ENCODE results near the gene CRYBG1.

Gene CRYBG1

DNA sequence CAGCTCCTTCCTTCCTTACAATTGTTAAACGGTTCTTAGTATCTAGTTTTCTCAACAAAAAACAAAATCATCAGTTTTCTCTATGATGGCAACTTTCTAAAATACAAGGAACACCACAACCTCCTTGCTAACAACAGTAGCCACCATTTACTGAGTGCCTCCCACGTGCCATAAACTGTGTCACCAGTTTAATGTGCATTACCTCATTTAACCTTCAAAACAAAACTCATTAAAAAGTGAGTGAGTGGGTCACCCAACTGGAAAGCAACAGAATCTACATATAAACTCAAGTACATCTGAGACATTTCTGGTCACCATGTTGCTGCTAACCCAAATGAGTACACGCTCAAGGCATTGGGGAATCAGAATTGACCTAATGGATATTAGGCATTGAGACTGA, 257.8 kb downstream of the CRYBG1 start:
- 90 to 93% methylated on average over 3 of the region's 3 CpGs for WGBS, 2 experiments
- H3K27me3 ChIP-seq (ENCODE audit: control insufficient read depth, insufficient read depth, low read length, poor library complexity, severe bottlenecking) = no peaks in the 10 kb centered on the region

DNA sequence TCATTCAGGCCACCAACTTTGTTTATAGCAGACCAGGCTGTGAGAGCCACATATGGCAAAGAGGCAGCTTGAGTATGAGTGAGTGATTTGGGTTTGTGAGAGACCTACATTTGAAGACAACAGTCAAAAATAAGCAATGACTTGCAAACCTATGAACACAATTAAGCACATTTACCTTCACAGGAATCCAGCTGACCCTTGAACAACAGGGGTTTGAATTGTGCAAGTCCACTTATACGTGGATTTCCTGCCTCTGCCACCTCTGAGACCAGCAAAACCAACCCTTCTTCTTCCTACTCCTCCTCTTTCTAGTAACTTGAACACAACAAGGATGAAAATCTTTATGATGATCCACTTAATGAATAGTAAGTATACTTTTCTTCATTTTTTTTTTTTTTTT, 258.7 kb downstream of the CRYBG1 start:
- Histone ChIP-seq H3K27me3 (ENCODE audit: control insufficient read depth, insufficient read depth, low read length, poor library complexity, severe bottlenecking) (no peaks in the 10 kb centered on the region), H3K4me3 (ENCODE audit: insufficient read depth, low read depth, low read length) (no peak overlapping the region), H3K27ac (ENCODE audit: insufficient read depth, low read depth, low read length, poor library complexity, severe bottlenecking) (no peak overlapping the region), H3K36me3 (ENCODE audit: control insufficient read depth, insufficient read depth, low read length) (peaks cover 11% of the 10 kb centered on the region), H3K9me3 (ENCODE audit: control insufficient read depth, low read length) (no peaks in the 10 kb centered on the region), H3K4me1 (ENCODE audit: control insufficient read depth, insufficient read depth, low read length) (no peaks in the 10 kb centered on the region)
- 97 to 100% methylated on average over 1 of the region's 1 CpG for WGBS, 2 experiments

More for the DNA sequence above, 257.8 kb downstream of the CRYBG1 start:
- no peak overlapping the region for H3K27ac ChIP-seq (ENCODE audit: insufficient read depth, low read depth, low read length, poor library complexity, severe bottlenecking)
- H3K9me3 ChIP-seq (ENCODE audit: control insufficient read depth, low read length) = no peaks in the 10 kb centered on the region
- H3K36me3 ChIP-seq (ENCODE audit: control insufficient read depth, insufficient read depth, low read length) = peaks cover 11% of the 10 kb centered on the region
- H3K4me3 ChIP-seq (ENCODE audit: insufficient read depth, low read depth, low read length) = no peak overlapping the region
- no peaks in the 10 kb centered on the region for H3K4me1 ChIP-seq (ENCODE audit: control insufficient read depth, insufficient read depth, low read length)

DNA sequence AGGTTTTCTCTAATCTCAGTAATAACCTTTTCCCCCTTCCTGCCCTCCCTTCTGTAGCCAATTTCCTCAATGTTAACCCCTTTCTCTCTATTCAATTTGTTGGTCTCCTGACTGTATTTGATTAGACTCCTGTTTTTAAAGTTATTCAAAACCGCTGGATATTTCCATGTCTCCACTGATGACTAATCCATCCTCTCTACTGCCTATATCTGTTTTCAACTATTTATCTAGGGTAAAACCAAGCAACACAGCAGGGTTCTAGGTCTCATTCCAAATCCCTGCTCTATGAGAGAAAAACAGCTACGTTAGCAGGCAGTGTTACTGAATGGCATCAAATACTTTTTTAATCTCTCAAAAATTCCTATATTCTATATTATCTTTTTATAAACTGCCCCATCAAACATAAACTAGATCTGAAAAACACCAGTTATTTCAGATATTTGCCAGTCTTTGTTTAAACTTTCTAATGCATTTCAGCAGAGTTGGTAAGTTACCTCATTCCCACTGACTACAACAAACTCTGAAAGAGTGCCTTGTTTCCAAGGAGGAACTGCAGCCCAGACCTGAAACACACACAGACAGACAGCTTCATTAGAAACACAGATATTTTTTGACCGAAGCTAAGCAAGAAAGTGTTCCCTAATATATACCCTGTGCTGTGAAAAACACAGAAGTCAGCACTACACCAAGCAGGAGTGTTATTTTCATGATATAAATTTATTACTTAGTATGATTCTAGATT, 260.6 kb downstream of the CRYBG1 start:
- H3K27me3 ChIP-seq (ENCODE audit: control insufficient read depth, insufficient read depth, low read length, poor library complexity, severe bottlenecking) = no peaks in the 10 kb centered on the region
- 64 to 66% methylated on average over 2 to 3 of the region's 3 CpGs for WGBS, 2 experiments

More for the DNA sequence above, 260.6 kb downstream of the CRYBG1 start:
- Histone ChIP-seq H3K9me3 (ENCODE audit: control insufficient read depth, low read length) (no peaks in the 10 kb centered on the region), H3K4me1 (ENCODE audit: control insufficient read depth, insufficient read depth, low read length) (no peaks in the 10 kb centered on the region), H3K27ac (ENCODE audit: insufficient read depth, low read depth, low read length, poor library complexity, severe bottlenecking) (no peak overlapping the region), H3K36me3 (ENCODE audit: control insufficient read depth, insufficient read depth, low read length) (peaks cover 11% of the 10 kb centered on the region), H3K4me3 (ENCODE audit: insufficient read depth, low read depth, low read length) (no peak overlapping the region)
